ENCODE data around the gene GALM. TPM values are rescaled to one million over a fixed set of nuclear protein-coding genes. Genes with fewer than 3 reads are reported as not detected.

GALM gene
- total RNA-seq, 1 experiment from 2014 or later, result 10.0 TPM

DNA sequence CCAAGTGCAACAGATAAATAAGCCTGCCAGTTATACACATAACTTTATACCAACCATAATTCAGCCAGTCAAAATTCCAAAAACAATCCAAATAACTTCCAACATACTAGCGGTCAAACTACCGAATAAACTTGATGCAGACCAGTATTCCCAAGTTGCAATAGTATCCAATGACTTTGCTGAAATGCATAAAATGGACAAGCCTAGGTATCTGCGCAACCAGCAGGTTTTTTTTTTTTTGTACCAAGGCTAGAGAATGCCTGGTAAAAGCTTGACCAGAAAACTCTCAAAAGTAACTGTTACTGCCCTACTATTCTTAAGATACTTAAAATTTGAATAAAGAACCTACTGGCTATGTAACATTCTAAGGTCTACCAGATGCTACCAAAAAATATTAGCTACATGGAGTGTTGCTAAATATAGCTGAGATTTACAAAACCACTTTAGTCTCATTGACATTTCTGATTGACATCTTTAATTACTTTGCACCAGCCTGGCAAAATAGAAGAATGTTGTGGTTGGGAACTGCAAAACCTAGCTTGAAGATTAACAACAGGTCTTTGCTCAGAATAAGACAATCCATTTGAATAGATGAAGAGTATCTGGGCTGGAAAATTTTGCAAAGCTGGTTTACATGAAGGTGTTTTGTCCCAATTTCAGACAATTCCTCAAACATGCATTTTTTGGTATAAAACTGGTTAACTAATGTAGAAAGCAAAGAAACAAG, 77.9 kb downstream of the GALM start:
- Histone ChIP-seq H2BK20ac (ENCODE audit: low read depth, low read length, poor library complexity, severe bottlenecking) (no peak overlapping the region), H3K23ac (ENCODE audit: insufficient read length, low read depth, low read length) (no peak overlapping the region), H3K56ac (ENCODE audit: insufficient read length, low read depth, low read length) (no peak overlapping the region), H2BK15ac (ENCODE audit: low read depth, low read length) (no peak overlapping the region), H3K4me1 (ENCODE audit: insufficient read depth, low read length) (no peaks in the 10 kb centered on the region), H4K8ac (replicated peaks; ENCODE audit: insufficient read length, low read depth, low read length) (no peak overlapping the region), H3K14ac (ENCODE audit: insufficient read depth, low read length) (no peak overlapping the region), H2BK5ac (ENCODE audit: insufficient read length, low read length) (no peak overlapping the region), H3K4ac (ENCODE audit: low read depth, low read length) (no peak overlapping the region), H2AFZ (ENCODE audit: low read length) (no peak overlapping the region), H3K27ac (ENCODE audit: insufficient read length, low read depth, low read length) (no peak overlapping the region), H3K27me3 (ENCODE audit: insufficient read depth, low read length) (no peaks in the 10 kb centered on the region), H2BK12ac (ENCODE audit: insufficient read length, low read depth, low read length) (no peak overlapping the region), H3K4me2 (ENCODE audit: insufficient read depth, insufficient read length, low read length) (no peak overlapping the region), H4K5ac (ENCODE audit: insufficient read length, low read depth, low read length) (no peak overlapping the region), H3K79me2 (ENCODE audit: insufficient read depth, low read length) (peaks cover 1% of the 10 kb centered on the region; the same call in 1 of the 2 replicates), H3T11ph (ENCODE audit: low read length) (no peak overlapping the region), H3K9me3 (ENCODE audit: control insufficient read depth, low read depth, low read length) (no peaks in the 10 kb centered on the region), H3K9ac (ENCODE audit: extremely low read depth, insufficient read length, low read length) (no peak overlapping the region), H4K91ac (ENCODE audit: insufficient read length, low read depth, low read length) (no peak overlapping the region), H2AK5ac (ENCODE audit: insufficient read length, low read length) (no peak overlapping the region), H3K23me2 (ENCODE audit: insufficient read length, low read depth, low read length, poor library complexity, severe bottlenecking) (no peaks in the 10 kb centered on the region), H3K18ac (ENCODE audit: insufficient read length, low read depth, low read length) (no peak overlapping the region), H2BK120ac (ENCODE audit: low read depth, low read length, poor library complexity, severe bottlenecking) (no peak overlapping the region), H3K79me1 (ENCODE audit: insufficient read depth, low read depth, low read length, poor library complexity, severe bottlenecking) (no peaks in the 10 kb centered on the region), H4K20me1 (ENCODE audit: control insufficient read depth, insufficient read depth, insufficient read length) (no peaks in the 10 kb centered on the region)
- Mint-ChIP-seq H3K4me3 (no peak overlapping the region), H3K27me3 (ENCODE audit: low read depth) (no peaks in the 10 kb centered on the region; the same call in 1 of the 2 replicates), H3K4me1 (peaks cover 24 to 27% of the 10 kb centered on the region in 2 experiments), H3K27ac (peak overlapping the region in 1 of 3 experiments; percentile 76; a peak in 1 of 7 replicates), H3K36me3 (ENCODE audit: insufficient read depth in 1 of 3, low read depth in 3 of 3) (peaks cover 70 to 91% (median 74%) of the 10 kb centered on the region in 3 experiments), H3K9me3 (peaks cover 8 to 9% of the 10 kb centered on the region in 2 experiments)
- WGBS (ENCODE audit: extremely low coverage, insufficient read length, low lambda C conversion rate), result no CpG with 5 or more reads among the region's 3 CpGs
- TF ChIP-seq, protein P1, sequence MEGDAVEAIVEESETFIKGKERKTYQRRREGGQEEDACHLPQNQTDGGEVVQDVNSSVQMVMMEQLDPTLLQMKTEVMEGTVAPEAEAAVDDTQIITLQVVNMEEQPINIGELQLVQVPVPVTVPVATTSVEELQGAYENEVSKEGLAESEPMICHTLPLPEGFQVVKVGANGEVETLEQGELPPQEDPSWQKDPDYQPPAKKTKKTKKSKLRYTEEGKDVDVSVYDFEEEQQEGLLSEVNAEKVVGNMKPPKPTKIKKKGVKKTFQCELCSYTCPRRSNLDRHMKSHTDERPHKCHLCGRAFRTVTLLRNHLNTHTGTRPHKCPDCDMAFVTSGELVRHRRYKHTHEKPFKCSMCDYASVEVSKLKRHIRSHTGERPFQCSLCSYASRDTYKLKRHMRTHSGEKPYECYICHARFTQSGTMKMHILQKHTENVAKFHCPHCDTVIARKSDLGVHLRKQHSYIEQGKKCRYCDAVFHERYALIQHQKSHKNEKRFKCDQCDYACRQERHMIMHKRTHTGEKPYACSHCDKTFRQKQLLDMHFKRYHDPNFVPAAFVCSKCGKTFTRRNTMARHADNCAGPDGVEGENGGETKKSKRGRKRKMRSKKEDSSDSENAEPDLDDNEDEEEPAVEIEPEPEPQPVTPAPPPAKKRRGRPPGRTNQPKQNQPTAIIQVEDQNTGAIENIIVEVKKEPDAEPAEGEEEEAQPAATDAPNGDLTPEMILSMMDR (conservative IDR thresholded peaks at IDR 0.05), result no peak
- no peak for DNase-seq

Data from H9 (cell line).